ENCODE data around the gene KAZN. TPM values are rescaled to one million over a fixed set of nuclear protein-coding genes. Genes with fewer than 3 reads are reported as not detected.

KAZN gene
- total and polyA plus RNA-seq, 8 donors = 11.1 to 37.5 (median 30.2) TPM

GRCh38 chr1:15141935-15142539 lies 543.6 kb downstream of the KAZN start:
- no peaks in the 10 kb centered on the region for H3K27me3 ChIP-seq
- no peaks in the 10 kb centered on the region for H3K36me3 ChIP-seq
- no peak overlapping the region for H3K4me3 ChIP-seq
- H3K27ac ChIP-seq = no peak overlapping the region
- peak; percentile 38 for ATAC-seq
- H3K9me3 ChIP-seq = no peaks in the 10 kb centered on the region
- DNase-seq = no peak
- intact Hi-C loops (cut with DNase I) = no loop called here
- H3K4me1 ChIP-seq = peaks cover 0 to 4% of the 10 kb centered on the region in 2 donors
- no peak for TF ChIP-seq CTCF (IDR thresholded peaks at IDR 0.05)

- H3K27ac ChIP-seq = no peak overlapping the region
- peak; percentile 43 for ATAC-seq
- no peak for DNase-seq
- no peaks in the 10 kb centered on the region for H3K36me3 ChIP-seq
- no peaks in the 10 kb centered on the region for H3K27me3 ChIP-seq
- H3K4me3 ChIP-seq = no peak overlapping the region
- no peaks in the 10 kb centered on the region for H3K9me3 ChIP-seq
- no peak for TF ChIP-seq CTCF (IDR thresholded peaks at IDR 0.05)
- peaks cover 0 to 4% of the 10 kb centered on the region in 2 donors for H3K4me1 ChIP-seq
- intact Hi-C loops (cut with DNase I) = no loop called here
These were observed 546.8 kb downstream of the KAZN start for GRCh38 chr1:15145327-15145726.

GRCh38 chr1:15146142-15146680 lies 547.7 kb downstream of the KAZN start:
- intact Hi-C loops (cut with DNase I) = no loop called here
- TF ChIP-seq CTCF (IDR thresholded peaks at IDR 0.05) = no peak
- no peaks in the 10 kb centered on the region for H3K36me3 ChIP-seq
- no peak for ATAC-seq
- no peak overlapping the region for H3K27ac ChIP-seq
- no peak for DNase-seq
- H3K27me3 ChIP-seq = peaks cover 0 to 3% of the 10 kb centered on the region in 2 donors
- H3K4me1 ChIP-seq = peaks cover 0 to 4% of the 10 kb centered on the region in 2 donors
- H3K4me3 ChIP-seq = no peak overlapping the region
- no peaks in the 10 kb centered on the region for H3K9me3 ChIP-seq

DNA sequence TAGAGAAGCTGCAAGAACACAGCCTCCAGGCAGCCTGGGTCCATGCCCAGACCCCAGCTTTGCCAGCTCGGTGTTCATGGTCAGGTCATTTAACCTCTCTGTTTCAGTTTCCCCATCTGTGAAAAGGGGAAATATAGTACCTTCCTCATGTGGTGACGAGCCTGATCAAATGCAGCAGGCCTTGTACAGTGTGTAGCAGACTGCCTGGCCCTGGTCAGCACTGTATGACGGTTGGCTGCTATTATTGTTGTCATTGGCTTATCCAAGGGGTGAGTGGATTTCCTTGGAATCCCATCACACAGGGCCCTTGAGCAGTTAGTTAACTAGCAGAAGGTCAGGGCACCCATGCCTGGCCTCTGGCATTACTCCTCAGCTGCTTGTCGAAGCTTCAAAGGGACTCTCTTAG lies 548.5 kb downstream of the KAZN start:
- intact Hi-C loops (cut with DNase I) = no loop called here
- ATAC-seq (no peak), DNase-seq (no peak)
- Histone ChIP-seq H3K9me3 (no peaks in the 10 kb centered on the region), H3K4me3 (no peak overlapping the region), H3K27ac (no peak overlapping the region), H3K36me3 (no peaks in the 10 kb centered on the region), H3K4me1 (peaks cover 4 to 6% of the 10 kb centered on the region in 2 donors), H3K27me3 (peaks cover 0 to 11% of the 10 kb centered on the region in 2 donors)
- no peak for TF ChIP-seq CTCF (IDR thresholded peaks at IDR 0.05)

DNA sequence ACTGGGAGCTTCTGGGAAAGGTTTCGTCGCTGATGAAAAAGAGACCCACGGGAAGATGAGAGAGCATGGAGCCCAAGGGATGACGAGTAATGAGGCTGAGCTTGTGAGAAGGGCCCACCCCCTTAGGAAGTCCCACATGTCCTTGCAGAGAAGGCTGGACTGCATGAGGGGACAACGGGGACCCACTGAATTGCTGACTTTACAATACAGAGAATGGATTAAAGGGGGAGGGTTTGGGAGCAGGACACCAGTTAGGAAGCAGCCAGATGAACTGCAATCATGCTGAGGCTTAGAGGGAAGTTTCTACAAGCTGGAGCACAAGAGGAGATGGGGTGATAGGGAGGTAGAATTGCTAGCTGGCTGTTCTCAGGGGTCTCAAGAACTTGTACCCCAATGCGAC lies 549.5 kb downstream of the KAZN start:
- intact Hi-C loops (cut with DNase I) = no loop called here
- no peak for ATAC-seq

More for the DNA sequence above, 549.5 kb downstream of the KAZN start:
- TF ChIP-seq CTCF (IDR thresholded peaks at IDR 0.05) = no peak
- Histone ChIP-seq H3K9me3 (no peaks in the 10 kb centered on the region), H3K4me3 (no peak overlapping the region), H3K4me1 (peaks cover 9% of the 10 kb centered on the region in 2 donors), H3K27me3 (peaks cover 0 to 21% of the 10 kb centered on the region in 2 donors), H3K27ac (no peak overlapping the region), H3K36me3 (no peaks in the 10 kb centered on the region)
- no peak for DNase-seq

Data from left lung (tissue), 10 donors.